Activated CD8-positive, alpha-beta memory T cell treated with anti-CD3 and anti-CD28 coated beads for 4 hours (primary cell): ENCODE data around the gene KIF11.

Experiments used
- DNase-seq, 2 donors: peaks; one replicate each; pipeline ENCODE4 v3.0.0-alpha.2; 2020; ENCODE audit warnings: low read depth in 2 of 2

Gene KIF11

DNA sequence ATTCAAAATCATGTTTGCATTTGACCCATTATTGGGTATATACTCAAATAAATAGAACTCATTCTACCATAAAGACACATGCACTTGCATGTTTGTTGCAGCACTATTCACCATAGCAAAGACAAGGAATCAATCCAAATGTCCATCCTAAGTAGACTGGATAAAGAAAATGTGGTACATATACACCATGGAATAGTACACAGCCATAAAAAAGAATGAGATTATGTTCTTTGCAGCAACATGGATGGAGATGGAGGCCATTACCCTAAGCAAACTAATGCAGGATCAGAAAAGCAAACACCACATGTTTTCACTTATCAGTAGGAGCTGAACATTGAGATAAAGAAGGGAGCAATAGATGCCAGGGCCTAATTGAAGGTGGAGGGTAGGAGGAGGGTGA, 84.8 kb downstream of the KIF11 start:
- DNase-seq = no peak

DNA sequence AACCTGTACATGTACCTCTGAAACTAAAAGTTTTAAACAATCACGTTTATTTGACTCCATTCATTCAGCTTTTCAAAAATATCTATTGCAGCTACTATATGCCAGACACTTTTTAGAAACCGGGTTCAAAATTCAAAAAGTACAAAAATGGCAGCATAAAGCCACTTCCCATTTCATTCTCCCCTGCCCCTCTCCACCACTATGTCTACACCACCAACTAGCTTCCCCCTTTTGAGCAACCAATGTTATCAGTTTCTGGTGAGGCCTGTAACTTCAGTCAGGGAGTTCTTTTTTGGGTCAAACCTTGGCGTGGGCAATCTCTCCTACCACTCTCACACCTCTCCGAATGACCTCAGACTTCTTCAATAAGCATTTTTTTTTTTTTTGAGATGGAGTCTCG, 85.3 kb downstream of the KIF11 start:
- no peak for DNase-seq

DNA sequence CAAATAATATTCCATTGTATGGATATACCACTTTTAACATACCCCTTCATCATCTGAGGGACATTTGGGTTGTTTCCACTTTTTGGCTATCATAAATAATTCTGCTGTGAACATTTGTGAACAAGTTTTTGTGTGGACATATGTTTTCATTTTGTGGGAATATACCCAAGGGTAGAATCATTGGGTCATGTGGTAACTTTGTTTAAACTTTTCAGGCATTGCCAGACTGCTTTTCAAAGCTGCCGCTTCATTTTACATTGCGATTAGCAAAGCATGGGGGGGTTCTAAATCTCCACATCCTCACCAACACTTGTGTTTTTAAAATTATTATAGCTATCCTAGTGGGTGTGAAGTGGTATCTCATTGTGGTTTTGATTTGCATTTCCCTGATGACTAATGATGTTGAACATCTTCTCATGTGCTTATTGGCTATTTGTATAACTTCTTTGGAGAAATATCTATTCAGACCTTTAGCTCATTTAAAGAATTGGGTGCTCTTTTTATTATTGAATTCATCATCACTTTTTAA, 88.4 kb downstream of the KIF11 start:
- no peak for DNase-seq

DNA sequence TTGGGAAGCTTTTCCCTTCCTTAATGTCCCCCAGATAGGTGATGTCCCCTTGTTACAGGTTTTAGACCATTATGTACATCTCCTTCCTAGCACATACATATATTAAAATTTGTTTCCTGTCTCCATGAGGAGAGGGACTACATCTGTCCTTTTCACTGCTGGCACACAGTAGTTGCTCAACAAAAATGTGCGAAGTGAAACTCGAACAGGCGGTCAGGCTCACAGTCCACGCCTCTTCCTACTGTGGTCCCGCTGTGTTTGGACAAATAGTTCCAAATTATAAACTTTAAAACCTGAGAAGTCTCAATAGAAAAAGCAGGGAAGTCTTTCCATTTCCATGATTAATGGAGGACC, 95.6 kb downstream of the KIF11 start:
- no peak for DNase-seq

DNA sequence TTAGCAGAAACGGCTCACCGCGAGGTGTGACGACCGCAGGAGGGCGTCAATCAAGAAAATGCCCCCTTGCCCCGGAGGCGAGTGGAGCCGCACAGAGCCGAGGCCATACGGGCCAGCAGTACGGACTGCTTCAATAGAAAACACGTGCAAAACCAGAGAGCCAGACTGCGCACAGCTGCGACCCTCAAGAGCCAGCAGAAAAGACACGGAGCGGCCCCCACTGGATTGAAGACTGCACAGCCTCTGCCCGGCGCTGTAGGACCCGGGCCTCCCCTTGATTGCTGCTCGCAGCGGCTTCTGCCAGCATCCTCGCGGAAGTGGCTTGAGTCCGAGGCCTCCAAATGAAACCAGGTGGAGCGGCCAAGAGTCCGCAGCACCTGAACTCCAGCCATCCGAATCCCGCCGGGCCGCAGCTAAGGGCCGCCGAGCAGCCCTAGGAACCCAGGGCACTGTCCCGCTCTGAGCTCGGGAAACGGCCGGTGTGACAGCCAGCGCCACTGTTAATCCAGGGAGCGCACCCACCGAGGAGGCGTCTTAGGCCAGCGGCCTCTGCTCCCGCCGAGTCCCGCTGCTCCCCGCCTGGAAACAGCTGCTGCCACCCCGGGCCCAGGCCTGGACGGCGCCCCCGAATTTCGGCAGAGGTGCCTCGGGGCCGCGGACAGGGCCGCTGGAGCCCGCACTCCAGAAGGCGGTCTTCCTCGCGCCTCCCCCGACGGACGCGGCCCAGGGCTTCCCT, 96.2 kb downstream of the KIF11 start:
- peak in 1 of 2 donors; percentile 1 for DNase-seq

DNA sequence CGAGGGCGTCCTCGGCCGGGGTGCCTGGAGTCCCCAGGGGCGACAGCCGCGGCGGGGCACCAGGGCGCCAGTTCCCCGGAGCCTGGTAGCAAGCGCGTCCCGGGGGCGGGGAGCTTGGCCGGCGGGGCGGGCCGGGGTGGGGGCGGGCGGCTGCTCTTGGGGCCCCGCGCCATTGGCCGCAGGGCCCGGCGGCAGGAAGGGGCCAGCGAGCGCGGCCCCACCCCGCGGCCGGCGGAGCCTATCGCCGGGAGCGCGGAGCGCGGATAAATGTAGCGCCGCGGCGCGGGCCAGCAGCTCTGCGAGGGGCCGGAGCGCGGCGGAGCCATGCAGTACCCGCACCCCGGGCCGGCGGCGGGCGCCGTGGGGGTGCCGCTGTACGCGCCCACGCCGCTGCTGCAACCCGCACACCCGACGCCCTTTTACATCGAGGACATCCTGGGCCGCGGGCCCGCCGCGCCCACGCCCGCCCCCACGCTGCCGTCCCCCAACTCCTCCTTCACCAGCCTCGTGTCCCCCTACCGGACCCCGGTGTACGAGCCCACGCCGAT, 96.8 kb downstream of the KIF11 start, which contains the start of gene HHEX:
Gene HHEX, plus strand, starts transcription at position 293 of the 548 bp plus-strand sequence. Its CDS starts 32 bp downstream, at position 325.
- peak in 1 of 2 donors; percentile 9 for DNase-seq

DNA sequence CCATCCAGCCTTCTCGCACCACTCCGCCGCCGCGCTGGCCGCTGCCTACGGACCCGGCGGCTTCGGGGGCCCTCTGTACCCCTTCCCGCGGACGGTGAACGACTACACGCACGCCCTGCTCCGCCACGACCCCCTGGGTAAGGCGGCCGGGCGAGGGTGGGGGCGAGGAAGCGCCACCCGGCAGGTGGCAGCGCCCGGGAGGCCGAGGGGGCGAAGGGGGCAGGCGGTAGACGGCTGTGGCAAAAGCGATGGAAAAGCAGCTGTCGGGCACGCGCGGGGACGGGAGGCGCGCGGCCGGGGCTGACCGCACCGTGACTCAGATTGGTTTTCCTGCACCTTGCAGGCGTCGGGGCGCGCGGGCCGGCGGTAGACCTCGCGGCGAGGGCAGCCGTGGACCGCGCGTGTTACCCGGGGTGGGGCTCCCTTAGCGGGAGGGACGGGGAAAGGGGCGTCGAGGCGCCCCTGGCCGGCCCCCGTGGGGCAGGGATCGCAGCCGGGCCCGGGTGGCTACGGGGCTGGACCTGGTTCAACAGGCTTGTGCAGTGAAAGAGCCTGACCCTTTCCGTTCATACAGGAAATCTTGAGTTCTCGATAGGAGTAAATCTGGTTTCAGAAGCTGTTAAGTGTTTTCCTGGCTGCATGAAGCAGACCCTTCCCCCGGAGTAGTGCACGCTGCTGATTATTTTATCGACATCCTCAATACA, 97.4 kb downstream of the KIF11 start:
- DNase-seq = peak; percentile 36 to 55

DNA sequence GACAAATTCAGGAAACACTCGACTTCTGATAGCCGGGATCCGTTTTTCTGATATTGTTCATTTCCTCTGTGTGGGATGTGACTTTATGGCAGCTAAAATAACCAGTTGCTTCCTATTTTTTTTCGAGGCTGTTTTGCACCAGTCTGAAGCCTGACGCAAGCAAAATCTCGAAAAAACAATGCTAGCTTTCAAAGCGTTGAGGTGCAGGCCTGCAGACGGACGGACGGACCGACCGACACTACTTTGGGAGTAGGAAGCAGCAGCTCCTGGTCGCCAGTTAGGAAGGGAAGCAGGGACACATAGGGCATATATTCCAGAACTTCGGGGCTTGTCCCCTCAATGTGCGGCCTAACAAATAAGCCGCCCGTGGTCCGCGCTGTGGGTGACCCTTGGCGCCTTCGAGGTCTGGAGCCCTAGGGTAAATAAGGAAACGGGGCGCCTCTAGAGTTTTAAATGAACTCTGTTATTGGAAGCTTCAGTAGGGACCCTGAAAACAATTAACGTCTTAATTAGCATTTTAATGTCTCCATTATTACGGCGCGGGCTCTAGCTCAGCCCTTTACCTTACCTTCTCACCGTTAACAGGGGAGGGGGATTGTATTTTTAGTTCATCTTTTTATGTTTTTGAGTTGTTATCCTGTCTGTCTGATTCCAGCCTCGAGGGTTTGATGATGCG, 98.1 kb downstream of the KIF11 start:
- DNase-seq = no peak

DNA sequence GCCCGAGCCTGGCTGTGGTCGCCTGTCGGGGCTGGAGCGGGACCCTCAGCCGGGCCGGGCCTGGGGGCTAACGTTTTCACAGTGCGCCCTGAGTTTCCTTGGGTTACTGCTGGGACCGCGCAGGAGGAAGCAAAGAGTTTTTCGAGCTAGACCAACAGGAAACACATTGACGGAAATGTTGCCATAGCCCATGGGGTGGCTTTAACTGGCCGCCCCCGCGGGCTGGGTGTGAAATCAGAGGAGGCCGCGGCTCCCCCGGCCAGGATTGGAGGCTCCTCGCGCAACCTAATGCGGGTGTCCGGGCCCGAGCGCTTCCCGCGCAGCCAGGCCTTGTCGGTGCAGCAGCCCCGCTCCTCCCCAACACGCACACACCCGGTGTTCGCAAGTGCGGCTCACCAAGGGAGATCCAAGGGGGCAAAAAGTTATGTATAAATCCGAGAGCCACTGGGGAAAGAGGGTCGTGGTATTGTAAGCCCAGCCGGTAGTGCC, 98.7 kb downstream of the KIF11 start:
- DNase-seq = no peak

DNA sequence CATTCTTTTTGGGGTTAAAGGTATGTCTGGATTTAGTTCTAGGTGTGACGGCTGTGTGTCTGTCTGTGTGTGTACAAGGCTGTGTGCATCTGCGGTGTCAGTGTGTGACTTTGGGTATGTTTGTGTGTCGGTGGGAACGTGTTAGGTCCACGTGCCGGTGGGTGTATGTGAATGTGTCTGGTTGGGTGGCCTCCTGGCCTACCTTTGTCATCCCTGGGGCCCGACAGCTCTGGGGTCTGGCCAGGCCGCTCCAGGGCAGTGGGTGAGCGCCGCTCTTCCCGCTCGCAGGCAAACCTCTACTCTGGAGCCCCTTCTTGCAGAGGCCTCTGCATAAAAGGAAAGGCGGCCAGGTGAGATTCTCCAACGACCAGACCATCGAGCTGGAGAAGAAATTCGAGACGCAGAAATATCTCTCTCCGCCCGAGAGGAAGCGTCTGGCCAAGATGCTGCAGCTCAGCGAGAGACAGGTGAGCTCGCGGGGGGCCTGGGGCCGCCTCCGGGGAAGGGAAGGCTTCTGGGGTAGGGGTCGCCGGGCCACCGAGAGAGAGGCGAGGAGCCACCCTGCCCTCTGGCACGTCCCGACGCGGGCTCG, 99.2 kb downstream of the KIF11 start:
- DNase-seq = no peak

DNA sequence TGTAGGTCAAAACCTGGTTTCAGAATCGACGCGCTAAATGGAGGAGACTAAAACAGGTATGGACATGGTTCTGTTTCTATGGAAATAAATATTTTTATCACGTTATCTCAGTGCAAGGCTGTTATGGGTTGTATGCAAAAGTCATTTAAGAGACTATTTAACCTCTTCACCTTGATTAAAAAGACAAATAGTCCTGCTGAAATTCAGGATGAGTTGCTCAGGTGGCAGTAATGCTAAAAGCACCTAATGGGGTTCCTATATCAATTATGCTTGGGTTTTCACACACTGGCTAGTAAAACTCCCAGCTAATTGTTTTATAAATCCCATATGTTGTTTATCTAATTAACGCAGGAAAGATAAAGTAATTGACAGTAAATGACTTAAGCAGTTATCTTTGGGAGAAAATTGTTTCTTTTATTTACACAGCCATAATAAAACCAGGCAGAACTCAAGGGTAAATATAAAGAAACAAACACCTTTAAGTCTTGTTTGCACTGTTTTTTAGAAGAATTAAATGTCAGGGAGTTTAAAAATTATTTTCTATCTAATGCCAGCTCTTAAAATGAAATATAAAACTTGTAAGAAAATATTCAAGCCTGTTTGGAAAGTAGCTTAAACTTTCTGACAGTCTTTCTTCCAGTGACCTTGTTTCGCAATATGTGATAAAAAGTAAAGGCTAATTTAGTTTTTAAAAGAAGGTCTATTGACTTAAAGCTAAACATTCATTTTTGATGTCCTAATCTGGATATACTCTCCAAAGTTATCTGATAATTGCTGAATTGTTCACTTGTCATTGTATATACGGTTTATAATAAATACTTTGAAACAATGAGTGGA, 100.0 kb downstream of the KIF11 start:
- no peak for DNase-seq

DNA sequence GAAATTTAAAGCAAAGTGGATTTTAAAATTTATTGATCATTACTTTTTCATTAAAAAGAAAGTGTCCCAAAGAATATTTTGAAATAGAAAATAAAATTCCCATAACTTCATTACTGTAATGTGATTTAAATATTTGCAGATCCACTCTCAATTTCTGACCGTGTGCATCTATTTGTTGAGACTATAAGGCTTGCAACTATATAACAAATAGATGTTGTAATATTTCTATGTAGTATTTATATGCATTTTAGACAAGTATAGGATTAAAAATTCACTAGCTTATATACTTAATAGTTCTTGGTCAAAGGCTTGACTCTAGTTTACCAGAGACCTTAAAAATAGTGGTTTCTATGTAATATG, 100.6 kb downstream of the KIF11 start:
- no peak for DNase-seq

DNA sequence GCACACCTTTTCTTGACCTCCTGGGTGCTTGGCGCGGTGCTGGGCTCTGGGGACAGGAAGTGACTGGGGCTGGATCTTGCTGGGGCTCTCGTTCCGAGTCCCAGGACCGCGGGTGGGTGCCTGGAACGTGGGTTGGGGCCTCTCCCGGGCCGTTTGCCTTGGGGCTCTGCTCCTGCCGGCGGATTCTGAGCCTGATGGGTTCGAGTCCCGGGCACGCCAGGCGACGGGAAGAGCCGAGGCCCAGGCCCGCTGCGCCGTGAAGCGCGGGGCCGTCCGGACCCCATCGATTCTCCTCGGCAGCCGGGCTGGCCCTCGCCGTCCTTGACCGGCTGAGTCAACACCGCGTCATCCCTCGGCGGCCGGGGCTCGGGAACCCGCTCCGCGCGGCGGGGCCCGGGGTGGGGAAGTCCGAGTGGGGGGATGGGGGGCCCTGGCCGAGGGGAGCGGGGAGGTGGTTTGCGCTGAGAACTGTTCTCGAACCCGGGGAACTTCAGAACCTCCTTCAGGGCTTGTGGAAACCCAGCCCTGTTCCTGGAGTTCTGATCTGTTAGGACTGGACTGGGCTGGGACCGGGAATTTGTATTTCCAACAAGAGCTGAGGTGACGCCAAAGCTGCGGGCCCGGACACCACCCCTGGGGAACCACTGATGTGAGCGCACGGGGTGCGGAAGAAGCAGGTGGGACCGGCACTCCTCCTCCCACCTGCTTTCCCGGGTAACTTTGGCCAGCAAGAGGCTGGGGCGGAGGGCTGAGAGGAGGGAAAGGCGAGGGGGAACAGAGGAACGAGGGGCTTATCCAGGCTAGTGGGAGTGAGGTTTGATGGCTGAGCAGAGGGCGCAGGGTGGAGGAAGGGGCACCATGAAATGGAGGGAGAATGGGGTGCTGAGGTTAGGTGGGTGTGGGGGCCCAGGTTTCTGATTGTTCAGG, 103.0 kb downstream of the KIF11 start:
- DNase-seq = no peak

DNA sequence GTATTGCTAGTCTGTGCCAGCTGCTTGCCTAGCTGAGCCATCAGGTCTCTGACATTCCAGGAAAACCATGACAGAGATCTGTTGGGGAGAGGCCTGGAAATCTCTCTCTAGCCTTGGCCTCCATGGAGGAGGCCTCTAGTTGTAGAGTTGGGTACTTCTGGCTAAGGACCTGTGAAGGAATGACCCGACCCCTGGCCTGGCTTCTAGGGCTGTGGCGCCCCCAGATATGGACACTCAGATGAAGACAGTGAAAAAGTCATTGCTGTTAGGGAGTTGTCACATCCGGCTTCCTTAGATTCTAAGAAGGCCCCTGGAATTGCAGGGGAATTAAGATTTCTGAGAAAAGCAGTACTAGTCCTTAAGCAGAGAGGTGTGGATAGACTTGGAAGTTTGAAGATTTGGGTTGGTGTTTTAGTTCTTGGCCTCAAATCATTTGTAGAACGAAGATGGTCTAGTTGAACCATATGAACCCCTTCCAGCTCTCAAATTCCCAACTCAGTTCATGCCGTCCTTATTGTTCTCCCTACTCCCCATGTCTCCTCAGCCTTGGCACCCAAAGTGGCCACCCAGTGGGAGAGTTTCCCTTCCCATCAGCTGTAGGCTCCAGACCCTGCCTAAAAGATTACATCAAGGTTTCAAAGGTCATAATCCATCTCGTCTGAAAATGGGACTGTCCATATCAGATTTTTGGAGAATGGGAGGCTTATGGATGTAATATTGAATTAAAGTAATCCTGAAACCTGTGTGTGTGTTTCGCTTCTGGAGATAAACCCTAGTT, 103.9 kb downstream of the KIF11 start:
- no peak for DNase-seq

DNA sequence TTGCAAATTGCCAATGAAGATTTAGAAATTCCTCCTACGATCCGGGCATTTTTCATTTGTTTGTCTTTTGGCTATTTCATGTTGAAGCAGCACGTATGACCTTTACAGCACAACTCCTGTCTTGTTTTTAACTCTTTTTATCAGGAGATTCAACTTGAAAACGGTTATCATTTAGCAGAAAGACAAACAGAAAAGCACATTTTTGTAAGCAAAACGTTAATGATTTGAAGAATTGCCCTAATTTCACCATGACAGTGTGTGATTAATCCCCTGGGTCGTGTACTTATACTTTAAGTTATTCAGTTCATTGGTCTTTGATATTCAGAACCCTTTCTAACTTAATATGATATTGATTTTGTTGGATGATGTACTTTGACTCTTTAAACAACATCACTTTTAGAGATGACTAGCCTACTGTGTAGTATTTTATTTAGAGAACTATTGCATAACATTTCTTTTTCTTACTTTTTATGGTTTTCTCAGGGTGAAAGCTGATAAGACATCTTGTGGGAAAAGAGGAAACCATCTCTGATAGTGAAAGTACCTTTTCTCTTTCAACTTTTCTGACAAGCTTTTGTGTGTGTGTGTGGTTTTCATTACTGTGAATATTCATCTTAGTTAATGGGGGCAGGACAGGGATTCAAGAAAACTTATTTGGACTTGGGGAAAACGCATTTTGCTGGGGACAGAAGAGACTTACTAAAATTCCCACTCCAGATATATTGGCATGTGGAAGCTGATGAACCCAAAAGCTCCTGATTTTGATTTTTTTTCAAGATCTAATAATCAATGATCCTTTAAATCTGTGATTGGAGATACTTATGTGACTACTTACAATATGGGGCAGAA, 105.0 kb downstream of the KIF11 start:
- DNase-seq = no peak

DNA sequence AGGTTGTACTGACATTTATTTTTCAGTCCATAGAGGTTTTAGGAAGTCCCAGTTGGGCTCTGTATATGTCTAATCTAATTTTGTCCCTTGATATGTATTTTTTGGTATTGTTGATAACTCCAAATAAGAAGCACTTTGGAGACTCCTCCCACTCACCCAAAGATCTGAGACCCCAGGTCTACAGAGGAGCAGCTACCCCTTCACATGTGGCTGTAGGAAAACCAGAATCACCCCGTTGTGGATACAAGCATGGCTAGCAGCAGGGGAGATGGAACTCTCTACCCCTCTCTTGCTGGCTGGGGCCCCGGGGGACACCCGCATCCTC, 106.2 kb downstream of the KIF11 start:
- DNase-seq = no peak

DNA sequence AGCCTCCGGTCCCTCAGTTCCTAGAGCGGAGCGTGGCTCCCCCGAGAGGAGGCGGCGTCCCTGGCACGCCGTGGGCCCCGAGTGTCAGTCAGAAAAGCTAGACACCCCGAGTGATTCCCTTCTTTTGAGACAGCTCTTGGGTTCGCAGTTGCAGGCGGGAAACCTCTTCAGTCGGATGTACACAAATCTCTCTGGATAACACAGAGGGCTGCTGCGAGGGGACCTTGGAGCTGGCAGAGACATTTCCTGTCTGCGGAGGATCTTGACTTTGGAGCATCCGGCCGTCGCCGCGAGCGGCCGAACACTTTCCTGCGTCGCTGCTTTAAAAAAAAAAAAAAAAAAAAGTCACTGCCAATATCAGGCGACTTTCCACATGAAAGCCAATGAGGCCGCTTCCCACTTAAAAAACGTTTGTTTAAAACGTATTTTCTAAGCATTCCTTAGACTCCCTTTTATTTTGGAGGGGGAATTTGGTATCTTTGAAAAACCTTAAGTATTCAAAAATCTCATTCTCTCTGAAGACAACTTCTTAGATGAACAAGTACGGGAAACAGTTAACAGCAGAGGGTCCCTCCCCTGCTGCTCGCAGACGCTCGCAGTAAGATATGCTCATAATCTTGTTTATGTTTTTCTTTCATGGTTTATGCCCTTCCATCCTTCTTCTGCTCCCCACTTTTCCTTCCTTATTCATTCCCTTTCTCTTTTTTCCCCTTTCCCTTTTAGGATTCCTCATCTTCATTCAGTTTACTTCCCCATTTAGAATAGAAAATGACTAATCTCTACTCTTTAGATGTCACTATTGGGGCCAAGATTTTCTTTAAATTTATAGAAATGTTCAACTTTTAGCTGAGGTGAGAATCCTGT, 106.8 kb downstream of the KIF11 start:
- DNase-seq = no peak
